HG03196 (cell line): Measurements from ENCODE around the gene AUTS2.

ENCODE experiments used
- ATAC-seq: cut with Tn5 transposase; IDR thresholded peaks from one replicate; pipeline ENCODE4 v1.9.1; 2021; ENCODE audit not compliant: unreplicated experiment

AUTS2 gene

DNA sequence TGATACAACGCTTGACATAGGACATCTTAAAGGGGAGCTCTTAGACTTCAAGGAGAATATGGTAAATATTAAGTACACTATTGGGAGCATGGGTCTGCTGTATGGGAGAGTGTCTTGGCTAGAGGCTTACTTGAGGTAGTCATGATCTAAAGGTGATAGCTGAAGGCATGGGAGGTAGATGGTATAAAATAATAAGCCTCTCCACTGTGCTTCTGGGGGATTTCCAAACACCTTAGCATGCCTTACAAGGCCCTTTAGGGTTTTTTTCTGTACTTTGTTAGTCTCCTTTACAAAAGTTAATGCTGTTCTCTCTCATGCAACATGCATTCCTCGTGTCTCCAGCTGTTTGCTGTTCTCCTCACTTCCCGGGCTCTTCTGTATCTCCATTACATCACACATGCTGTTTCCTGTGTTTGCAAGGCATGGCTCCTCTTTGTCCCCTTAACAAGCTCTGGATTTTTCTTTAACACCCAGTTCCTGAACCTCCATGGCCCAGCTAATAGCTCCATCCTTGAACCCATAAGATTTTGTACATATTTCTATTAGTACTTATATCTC, 449.7 kb downstream of the AUTS2 start:
- no peak for ATAC-seq

DNA sequence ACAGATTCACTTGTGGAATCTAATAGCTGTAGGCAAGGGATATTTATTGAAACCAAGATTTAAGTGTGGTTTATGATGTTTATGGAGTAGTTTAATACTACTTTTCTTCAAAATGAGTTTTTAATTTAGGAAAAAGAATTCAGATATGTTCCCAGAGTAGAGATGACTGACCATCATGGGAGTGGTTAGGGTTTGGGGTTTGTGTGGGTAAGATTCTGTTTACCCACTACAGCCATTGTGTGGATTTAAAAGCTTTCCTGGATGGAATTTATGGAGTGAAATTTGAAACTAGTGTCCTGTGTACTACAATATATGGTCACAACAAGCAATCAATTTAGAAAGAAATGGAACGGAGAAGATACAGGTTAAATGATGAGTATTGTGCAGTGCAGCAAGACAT, 453.5 kb downstream of the AUTS2 start:
- ATAC-seq: no peak

DNA sequence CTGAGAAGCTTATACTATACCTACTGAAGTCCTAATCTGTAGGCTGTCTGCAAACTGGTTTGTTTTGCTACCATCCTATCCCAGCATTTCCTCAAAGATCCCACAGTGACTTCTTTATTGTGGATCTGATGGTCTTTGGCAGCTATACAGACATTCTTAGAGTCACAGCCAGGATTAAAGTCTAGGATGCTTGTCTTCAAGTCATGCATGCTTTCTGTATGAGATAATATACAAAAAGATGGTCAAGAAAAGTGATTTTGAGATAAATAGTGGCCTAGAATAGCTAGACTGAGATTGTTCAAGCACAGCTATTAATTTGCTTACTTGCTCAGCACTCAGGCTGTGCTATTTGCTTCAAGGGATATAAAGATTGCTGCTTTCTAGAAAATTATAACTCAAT, 454.4 kb downstream of the AUTS2 start:
- ATAC-seq: no peak

DNA sequence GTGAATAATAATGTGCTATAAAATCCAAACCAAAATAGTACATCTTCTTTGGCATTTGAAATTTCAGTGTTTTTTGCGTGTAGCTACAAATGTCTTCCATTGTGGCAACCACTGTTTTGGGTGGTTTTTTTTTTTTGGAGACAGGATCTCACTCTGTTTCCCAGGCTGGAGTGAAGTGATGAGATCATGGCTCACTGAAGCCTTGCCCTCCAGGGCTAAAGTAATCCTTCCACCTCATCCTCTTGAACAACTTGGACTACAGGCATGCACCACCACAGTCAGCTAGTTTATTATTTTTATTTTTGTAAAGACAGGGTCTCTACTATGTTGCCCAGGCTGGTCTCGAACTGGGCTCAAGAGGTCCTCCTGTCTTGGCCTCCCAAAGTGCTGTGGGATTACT, 455.1 kb downstream of the AUTS2 start:
- no peak for ATAC-seq

DNA sequence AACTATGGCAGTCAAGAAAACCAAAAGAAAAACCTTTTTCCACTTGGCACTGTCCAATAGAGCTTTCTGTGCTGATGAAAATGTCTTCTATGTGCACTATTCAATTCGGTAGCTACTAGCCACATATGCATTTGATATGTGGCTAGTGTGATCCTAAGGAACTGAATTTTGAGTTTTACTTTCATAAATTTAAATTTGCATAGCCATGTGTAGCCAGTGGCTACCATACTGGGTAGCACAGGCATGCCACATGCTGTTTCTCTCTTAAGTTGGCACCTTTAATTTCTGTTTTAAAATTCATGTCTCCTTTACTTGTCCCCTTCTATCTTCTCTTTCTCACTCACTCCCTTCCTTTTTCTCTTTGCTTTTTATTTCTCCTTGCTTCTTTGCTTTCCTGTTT, 455.7 kb downstream of the AUTS2 start:
- no peak for ATAC-seq

DNA sequence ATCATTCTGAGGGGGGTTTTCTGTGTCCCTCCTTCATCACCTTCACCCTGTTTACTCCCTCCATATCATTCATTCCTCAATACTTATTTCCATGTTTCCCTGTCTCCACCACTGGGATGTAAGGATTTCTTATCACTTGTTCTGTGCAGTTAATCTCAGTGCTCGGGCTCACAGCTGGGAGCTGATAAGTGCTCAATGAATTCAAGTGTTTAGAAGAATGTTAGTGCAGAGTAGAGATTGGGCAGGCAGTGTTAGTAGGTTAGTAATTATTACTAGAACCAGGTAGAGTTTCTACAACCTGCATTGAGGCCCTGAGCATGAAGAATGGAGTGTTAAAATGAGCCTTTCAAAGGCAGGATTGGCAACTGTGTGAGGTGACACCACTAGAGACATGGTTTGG, 458.1 kb downstream of the AUTS2 start:
- no peak for ATAC-seq

DNA sequence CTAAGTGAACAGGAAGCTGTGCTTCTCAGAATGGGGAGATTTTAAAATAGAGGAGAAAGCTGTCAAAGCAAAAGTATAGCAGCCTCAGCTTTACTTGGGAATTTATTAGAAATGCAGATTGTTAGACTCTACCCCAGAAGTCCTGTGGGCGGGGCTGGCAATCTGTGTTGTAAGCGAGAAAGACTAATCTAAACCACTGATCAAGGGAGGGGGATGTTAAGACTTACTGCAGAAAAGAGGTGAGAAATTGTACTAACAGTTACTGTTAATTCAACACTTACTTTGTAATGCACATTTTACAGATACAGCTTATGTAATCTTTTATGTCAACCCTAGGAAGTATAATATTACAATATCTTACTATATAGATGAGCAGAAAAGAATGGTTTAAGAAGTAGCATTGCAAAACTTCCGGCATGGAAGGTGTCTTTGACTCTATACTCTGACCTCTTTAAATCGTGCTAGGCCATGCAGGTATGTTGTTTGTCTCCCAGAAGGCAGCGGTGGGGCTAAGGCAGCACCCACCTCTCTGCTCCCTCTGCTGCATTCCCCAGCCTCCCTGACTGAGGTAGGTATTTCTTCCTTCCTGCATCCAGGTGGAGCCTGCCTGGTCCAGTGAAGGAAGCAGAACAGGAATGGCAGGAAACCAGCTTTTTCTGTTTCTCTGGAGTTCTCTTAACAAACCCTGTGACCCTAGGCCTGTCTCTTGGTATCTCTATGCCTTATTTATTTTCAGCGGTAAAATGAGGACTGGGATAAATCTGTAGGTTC, 462.2 kb downstream of the AUTS2 start:
- ATAC-seq: no peak

DNA sequence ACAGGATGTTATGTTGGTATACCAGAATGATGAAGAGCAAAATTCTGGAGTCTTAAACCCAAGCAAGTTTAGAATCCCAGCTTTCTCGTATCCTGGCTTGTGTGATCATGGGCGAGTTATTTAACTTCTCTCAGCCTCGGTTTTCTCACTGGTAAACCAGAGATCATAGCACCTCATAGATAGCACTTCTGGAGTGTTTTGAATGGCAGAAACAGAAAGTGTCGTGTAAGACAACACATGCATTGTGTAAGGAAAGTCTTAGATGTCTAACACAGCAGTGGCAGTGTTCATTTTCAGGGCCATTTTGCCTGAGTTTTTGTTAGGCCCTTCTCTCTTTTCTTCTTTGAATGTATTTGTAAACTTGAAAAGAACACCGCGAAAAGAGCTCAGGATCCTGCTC, 465.1 kb downstream of the AUTS2 start:
- ATAC-seq: no peak

DNA sequence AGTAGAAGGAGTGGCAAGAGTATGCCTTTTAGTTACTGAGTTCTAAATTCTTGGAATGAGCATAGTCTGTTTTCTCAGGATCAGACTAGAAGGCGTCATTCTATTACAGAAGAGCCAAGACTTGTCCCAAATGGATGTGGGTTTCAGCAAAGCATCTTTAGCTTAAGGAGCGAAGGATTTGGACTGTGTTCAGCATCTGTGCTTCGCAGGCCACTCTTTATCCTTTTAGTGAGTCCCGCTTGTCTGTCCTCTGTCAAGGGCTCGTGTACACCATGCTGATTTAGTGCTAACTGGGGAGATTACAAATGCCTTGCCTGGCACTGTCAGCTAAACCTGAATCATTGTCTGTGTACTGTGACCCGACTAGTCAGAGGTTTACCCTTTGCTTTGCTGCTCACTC, 465.7 kb downstream of the AUTS2 start:
- no peak for ATAC-seq

DNA sequence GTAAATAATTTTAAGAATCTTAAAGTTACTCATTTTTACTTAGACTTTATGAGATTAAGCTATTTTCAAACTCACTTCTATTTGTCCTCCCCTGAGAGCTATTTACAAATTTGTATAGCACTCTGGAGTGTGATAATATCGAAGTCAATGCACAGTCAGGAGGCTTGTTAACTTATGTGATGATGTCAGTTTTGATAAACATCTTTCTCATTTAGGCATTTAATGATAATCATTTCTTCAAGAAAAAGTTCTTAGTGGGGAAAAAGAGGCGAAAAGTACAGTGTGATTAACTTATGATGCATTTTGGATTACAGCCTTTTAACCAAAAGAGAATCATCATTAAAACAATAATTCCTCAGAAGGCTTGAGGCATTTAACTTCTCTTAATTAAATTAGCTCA, 468.6 kb downstream of the AUTS2 start:
- ATAC-seq: no peak

DNA sequence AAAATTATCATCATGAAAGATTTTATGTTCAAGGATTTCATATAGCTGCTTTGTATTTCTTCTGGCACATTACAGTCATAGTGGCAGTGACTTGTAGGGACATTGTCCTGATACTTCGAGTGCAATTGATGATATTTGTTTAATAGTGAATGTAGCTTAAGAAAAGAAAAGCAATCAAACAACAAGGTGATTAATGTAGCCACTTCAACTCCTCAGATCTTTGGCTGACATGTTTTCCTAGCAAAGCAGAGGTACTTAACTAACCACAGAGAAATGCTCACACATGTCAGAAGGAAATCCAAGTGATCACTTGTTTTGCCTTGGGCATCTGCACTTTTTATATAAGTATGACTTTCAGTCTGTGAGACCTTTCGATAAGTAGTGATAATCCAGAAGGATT, 470.3 kb downstream of the AUTS2 start:
- no peak for ATAC-seq

DNA sequence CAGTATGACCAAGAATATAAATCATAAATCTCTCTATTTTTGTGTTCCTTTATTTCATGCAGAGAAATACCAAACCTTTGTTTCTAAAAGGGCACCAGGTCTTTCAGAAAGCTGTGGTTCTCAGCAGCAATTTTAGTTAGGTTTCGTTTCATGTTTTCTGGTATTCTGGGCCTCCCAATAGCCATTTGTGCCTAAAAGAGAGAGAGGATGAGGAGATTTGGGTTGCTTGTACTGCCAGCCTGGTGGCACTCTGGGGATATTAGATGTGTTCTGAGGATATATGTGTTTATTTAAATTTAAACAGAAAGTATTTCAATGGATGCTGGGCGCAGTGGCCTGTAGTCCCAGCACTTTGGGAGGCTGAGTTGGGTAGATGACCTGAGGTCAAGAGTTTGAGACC, 471.7 kb downstream of the AUTS2 start:
- ATAC-seq: no peak

DNA sequence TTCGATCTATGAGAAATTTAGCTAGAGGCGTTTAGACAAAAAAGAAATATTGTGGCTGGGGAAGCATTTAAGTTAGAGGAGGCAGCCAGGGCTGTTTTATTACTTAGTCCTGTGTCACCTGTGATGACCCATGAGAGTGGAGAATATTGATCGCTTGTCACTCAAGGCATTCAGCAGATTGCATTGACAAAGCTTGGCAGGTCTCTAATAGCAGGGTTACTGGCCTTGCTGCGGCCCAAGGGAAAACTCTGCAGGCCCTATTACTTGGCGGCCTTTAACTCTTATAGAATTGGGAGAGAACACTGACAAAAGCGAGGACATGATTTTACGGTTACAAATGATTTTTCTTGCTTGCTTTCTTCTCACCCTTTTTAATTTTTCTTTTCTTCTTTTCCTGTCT, 473.5 kb downstream of the AUTS2 start:
- no peak for ATAC-seq

DNA sequence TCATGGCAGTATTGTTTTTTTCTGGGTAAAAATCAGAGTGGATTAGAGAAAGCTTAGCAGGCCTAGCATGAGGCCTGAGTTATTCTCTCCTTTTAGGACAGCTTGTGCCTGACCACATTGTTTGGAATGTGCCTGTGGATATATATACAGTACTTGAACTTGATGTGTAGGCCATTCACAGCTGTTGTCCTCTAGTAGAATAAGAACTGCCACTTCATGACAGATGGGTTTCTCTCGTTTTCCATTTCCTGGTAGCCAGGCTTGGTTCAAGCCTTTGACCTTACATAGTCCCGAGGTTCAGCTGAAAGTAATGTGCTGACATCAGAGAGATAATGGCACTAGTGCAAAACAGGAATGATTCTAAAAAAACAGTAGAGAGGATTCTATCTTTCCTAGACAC, 473.9 kb downstream of the AUTS2 start:
- no peak for ATAC-seq

DNA sequence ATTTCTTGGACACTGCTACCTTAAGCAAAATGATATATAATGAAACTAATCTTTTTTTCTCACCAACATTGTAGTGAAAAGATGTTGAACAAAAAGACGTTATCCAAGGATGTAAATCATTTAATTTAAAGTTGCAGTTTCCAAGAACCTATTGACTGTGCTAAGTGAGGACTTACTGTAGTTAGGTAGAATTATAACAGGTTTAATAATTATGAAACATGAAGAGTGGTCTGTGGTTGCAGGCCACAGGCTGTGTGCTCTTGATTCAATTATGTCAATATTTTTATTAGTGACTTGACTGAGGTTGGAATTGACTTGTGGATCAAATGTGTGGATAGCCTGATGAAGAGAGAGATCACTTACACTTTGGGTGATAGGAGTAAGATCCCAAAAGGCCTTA, 478.1 kb downstream of the AUTS2 start:
- ATAC-seq: no peak

DNA sequence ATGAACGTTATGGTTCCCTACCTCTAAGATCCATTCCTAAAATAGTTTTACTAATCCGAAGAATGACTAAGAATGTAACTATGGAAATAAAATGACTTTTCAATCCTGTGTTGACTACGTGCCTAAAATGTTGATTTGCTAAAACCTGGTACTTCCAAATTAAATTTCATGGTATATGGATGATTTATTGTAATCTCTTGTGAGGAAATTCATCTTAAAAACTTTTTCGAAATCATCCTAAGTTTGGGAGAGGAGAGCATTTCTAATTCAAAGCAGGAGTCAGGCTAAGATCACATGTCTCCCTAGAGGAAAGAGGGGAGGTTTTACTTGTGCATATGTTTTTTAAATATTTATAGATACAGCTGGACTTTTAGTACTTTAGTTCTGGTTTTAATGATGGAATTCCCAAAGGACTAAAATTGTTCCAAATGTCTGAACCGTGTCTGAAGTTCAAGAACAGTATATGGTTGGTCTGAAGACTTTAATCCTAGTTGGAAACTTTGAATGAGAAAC, 483.9 kb downstream of the AUTS2 start:
- no peak for ATAC-seq

DNA sequence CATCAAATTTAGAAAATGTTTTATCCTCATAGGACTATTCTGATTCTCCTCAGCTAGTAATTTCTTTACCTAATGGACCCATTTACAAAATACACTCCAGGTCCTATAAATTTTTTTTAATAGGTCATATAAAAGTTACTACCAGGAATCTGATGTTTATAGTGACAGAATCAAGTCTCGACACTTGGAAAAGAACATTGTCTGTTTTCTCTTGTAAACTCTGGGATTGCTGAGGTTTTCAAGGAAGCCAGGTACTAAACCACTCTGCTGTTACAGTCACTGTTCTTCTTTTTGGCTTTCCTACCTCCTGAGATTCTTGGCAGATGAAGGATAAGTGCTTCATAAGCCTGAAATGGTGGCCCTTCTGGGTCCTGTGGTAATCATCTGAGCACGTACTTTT, 493.1 kb downstream of the AUTS2 start:
- no peak for ATAC-seq

DNA sequence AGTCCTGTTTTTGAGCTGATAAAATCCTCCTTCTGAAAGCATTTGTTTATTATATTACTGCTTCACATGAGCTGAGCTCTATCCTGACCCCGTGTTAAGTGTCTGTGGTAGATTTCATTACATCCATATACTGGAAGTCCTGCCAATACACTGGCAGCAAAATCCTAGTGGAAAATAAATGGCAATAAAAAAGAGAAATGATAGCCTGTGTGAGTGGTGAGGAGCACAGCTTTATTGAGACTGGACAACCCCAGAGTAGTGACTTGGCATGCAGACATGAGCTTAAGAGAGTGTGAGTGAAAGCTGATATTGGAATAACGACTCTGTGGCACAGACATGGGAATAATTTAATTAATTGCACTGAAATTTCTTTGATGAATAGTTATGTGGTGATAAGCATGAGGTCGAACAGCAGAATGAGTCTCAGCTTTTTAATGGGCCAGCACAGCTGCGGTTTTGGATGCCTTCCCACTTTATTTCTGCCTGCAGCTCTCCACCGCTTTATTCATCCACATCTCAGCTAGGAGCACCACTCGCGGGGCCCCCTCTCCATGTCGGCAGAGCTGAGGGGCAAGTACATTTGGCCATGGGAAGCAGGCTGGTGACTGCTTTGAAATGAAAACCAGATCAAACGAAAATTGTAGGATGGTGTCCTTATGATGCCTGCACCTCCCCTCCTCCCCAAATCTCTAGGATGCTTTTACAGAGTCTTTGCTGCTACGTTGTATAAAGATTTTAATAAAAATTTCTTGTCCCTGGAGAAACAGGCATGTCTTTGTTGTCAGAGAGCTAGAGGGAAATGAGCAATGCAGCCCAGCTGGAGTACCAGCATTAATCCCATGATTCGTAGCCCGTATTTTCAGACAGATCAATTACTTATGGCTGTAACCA, 494.3 kb downstream of the AUTS2 start:
- no peak for ATAC-seq

DNA sequence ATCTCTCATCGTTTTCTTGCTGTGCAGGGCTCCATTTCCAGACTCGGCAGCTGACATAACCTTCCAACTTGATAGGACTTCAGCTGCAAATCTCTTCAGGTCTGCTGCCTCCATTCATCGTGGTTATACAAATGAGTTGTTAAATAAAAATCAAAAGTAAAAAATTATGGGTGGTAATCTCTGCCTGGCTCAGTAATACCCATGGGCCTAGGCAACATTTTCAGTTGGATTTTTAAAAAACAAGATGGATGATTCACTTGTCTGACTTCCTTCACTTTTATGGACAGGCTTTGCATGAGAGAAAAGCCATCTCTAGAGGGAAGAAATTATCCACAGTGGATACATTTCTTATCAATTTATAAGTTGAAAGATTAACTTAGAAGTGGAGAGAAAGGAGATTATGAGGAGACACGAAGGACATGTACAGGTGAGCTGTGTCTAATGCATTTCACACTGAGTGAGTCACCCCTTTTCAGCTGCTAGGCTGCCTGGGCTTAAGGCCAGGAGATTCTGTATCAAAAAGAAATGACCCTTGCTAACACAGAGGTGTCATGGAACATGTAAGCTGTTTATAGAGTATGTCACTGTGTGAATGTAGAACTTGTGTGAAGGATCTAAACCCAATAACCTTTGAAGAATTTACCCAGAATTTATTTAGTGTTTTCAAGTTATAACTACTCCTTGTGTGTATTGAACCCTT, 495.1 kb downstream of the AUTS2 start:
- no peak for ATAC-seq

DNA sequence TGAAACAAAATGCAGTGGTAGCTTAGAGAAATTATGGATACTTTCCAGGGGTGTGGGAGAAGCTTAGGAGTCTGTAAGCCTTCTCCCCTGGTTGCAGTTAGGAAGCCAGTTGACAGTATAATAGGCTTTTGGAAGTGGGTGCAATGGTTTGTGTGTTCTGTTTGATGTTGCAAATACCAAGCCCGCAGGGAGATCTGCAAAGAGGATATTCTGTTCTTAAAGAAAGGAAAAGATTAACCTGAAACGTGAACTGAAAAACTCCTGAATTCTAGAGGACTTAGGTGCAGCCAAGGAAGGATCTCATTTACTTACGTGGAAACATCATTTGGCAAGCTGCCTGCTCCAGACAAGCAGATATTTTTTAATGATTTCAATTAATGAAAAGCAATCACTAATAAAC, 496.6 kb downstream of the AUTS2 start:
- ATAC-seq: no peak

DNA sequence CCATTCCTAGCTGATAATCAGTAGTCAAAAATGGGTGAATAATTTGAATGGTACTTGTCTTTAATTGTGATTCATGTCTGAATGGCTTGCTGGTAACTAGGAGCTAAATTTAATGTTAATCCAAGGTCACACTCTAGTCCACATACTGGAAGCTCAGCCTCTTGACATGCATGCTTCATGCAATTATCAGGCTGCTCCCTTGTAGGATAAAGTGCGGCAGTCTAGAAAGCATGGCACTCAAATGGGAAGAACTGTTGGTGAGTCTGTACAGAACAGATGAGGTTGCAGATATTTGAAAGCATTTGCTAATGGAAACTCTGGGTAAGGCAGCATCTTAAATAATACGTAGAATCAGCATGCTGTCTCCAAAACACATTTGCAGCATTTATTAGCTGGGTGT, 499.4 kb downstream of the AUTS2 start:
- ATAC-seq: no peak
